Mammary epithelial cell (primary cell): ENCODE data around the gene ELFN1.

Source experiments
- EZH2 ChIP-seq: IDR thresholded peaks from 2 replicates; pipeline ENCODE4 v1.6.1; 2012; ENCODE audit warnings: low read length, inconsistent platforms, borderline replicate concordance
- TF ChIP-seq, protein P1 (sequence below), 2 donors: IDR thresholded peaks in 1 of 2; conservative IDR thresholded peaks in 1 of 2; 2 replicates each; pipeline ENCODE4 v1.5.1; 2011 to 2012; ENCODE audit warnings: inconsistent platforms in 2 of 2, low read length in 2 of 2, mild to moderate bottlenecking in 2 of 2, control low read depth in 1 of 2, low read depth in 1 of 2; ENCODE audit not compliant: insufficient read depth in 1 of 2; ENCODE audit errors: extremely low read depth in 1 of 2

GRCh38 chr7:1775389-1775788 is 105.3 kb downstream of the ELFN1 start:
- TF ChIP-seq, protein P1, sequence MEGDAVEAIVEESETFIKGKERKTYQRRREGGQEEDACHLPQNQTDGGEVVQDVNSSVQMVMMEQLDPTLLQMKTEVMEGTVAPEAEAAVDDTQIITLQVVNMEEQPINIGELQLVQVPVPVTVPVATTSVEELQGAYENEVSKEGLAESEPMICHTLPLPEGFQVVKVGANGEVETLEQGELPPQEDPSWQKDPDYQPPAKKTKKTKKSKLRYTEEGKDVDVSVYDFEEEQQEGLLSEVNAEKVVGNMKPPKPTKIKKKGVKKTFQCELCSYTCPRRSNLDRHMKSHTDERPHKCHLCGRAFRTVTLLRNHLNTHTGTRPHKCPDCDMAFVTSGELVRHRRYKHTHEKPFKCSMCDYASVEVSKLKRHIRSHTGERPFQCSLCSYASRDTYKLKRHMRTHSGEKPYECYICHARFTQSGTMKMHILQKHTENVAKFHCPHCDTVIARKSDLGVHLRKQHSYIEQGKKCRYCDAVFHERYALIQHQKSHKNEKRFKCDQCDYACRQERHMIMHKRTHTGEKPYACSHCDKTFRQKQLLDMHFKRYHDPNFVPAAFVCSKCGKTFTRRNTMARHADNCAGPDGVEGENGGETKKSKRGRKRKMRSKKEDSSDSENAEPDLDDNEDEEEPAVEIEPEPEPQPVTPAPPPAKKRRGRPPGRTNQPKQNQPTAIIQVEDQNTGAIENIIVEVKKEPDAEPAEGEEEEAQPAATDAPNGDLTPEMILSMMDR (conservative IDR thresholded peaks at IDR 0.05 in 1 of 2, IDR thresholded peaks at IDR 0.05 in 1 of 2; ENCODE audit: extremely low read depth in 1 of 2, insufficient read depth in 1 of 2, low read depth in 1 of 2, low read length in 2 of 2): no peak
- TF ChIP-seq EZH2: no peak
